ENCODE data around the gene ARL2BP. TPM values are rescaled to one million over a fixed set of nuclear protein-coding genes. Genes with fewer than 3 reads are reported as not detected.

Gene ARL2BP
- total and polyA plus RNA-seq, 4 donors: 32.8 to 63.2 (median 44.1) TPM

- Histone ChIP-seq H3K4me1 (ENCODE audit: control insufficient read depth in 5 of 5, insufficient read depth in 5 of 5, low read length in 5 of 5) (peaks cover 0 to 14% (median 2%) of the 10 kb centered on the region in 5 donors), H3K36me3 (ENCODE audit: control insufficient read depth in 4 of 4, insufficient read depth in 4 of 4, low read length in 4 of 4) (no peaks in the 10 kb centered on the region), H3K27ac (ENCODE audit: low read depth in 1 of 2, low read length in 1 of 2) (peak overlapping the region; percentile 63 to 93), H3K4me3 (no peak overlapping the region), H3K9me3 (ENCODE audit: control insufficient read depth in 4 of 4, insufficient read depth in 3 of 4, low read length in 3 of 4) (no peaks in the 10 kb centered on the region), H3K9ac (ENCODE audit: insufficient read depth in 1 of 2, low read length in 2 of 2) (peak overlapping the region in 1 of 2 donors; percentile 79), H3K27me3 (ENCODE audit: control insufficient read depth in 3 of 3, insufficient read depth in 3 of 3, low read length in 2 of 3) (no peaks in the 10 kb centered on the region)
- ATAC-seq (ENCODE audit: insufficient read depth, low FRiP score) (no peak), DNase-seq (peak in 1 of 3 donors; percentile 45)
- 17 to 22% methylated on average over 14 of the region's 14 CpGs for WGBS, 2 donors
- no peak for TF ChIP-seq CTCF (IDR thresholded peaks at IDR 0.05; ENCODE audit: control extremely low read depth, extremely low read depth)
Measured at GRCh38 chr16:57299009-57299718, 54.1 kb downstream of the ARL2BP start.

- Histone ChIP-seq H3K27ac (ENCODE audit: low read depth in 1 of 2, low read length in 1 of 2) (peak overlapping the region; percentile 63 to 93), H3K9ac (ENCODE audit: insufficient read depth in 1 of 2, low read length in 2 of 2) (peak overlapping the region in 1 of 2 donors; percentile 79), H3K36me3 (ENCODE audit: control insufficient read depth in 4 of 4, insufficient read depth in 4 of 4, low read length in 4 of 4) (no peaks in the 10 kb centered on the region), H3K9me3 (ENCODE audit: control insufficient read depth in 4 of 4, insufficient read depth in 3 of 4, low read length in 3 of 4) (no peaks in the 10 kb centered on the region), H3K4me1 (ENCODE audit: control insufficient read depth in 5 of 5, insufficient read depth in 5 of 5, low read length in 5 of 5) (peaks cover 0 to 16% (median 2%) of the 10 kb centered on the region in 5 donors), H3K27me3 (ENCODE audit: control insufficient read depth in 3 of 3, insufficient read depth in 3 of 3, low read length in 2 of 3) (no peaks in the 10 kb centered on the region), H3K4me3 (no peak overlapping the region)
- peak; percentile 53 for ATAC-seq (ENCODE audit: insufficient read depth, low FRiP score)
- WGBS, 2 donors: 0 to 1% methylated on average over 35 of the region's 35 CpGs
- DNase-seq: peak; percentile 93 to 97 (median 97)
- TF ChIP-seq CTCF (IDR thresholded peaks at IDR 0.05; ENCODE audit: control extremely low read depth, extremely low read depth): no peak
Measured at GRCh38 chr16:57299719-57300386, 54.8 kb downstream of the ARL2BP start.

GRCh38 chr16:57300387-57301125, 55.5 kb downstream of the ARL2BP start:
- Histone ChIP-seq H3K4me3 (no peak overlapping the region), H3K9ac (ENCODE audit: insufficient read depth in 1 of 2, low read length in 2 of 2) (peak overlapping the region in 1 of 2 donors; percentile 79), H3K27ac (ENCODE audit: low read depth in 1 of 2, low read length in 1 of 2) (peak overlapping the region in 1 of 2 donors; percentile 93), H3K27me3 (ENCODE audit: control insufficient read depth in 3 of 3, insufficient read depth in 3 of 3, low read length in 2 of 3) (no peaks in the 10 kb centered on the region), H3K9me3 (ENCODE audit: control insufficient read depth in 4 of 4, insufficient read depth in 3 of 4, low read length in 3 of 4) (no peaks in the 10 kb centered on the region), H3K4me1 (ENCODE audit: control insufficient read depth in 5 of 5, insufficient read depth in 5 of 5, low read length in 5 of 5) (peaks cover 0 to 18% (median 2%) of the 10 kb centered on the region in 5 donors), H3K36me3 (ENCODE audit: control insufficient read depth in 4 of 4, insufficient read depth in 4 of 4, low read length in 4 of 4) (no peaks in the 10 kb centered on the region)
- ATAC-seq (ENCODE audit: insufficient read depth, low FRiP score) (peak; percentile 94), DNase-seq (peak; percentile 100)
- TF ChIP-seq CTCF (IDR thresholded peaks at IDR 0.05; ENCODE audit: control extremely low read depth, extremely low read depth): peak; percentile 99
- WGBS, 2 donors: 4% methylated on average over 36 of the region's 36 CpGs
